ENCODE measurements around the gene TIMM8B.
"Not testable (repeated sequence)": the region's sequence is repeated elsewhere in the genome, so short reads cannot be mapped to it uniquely, and the experiment has no call there.

The TIMM8B gene

GRCh38 chr11:112073941-112074811 is 12.4 kb downstream of the TIMM8B start, which contains the start of the genes NKAPD1 and PIH1D2:
TSS of gene NKAPD1 (plus strand) at chr11:112074299. CDS start at chr11:112075575, 1,276 bp downstream.
TSS of gene PIH1D2 (minus strand) at chr11:112074017. CDS start at chr11:112073174, 843 bp downstream.
- DNase-seq, result peak; percentile 78 to 88

GRCh38 chr11:112062923-112063322 is 23.6 kb downstream of the TIMM8B start:
- DNase-seq, result no peak

GRCh38 chr11:112058103-112058502 is 28.5 kb downstream of the TIMM8B start:
- no peak for DNase-seq

DNA sequence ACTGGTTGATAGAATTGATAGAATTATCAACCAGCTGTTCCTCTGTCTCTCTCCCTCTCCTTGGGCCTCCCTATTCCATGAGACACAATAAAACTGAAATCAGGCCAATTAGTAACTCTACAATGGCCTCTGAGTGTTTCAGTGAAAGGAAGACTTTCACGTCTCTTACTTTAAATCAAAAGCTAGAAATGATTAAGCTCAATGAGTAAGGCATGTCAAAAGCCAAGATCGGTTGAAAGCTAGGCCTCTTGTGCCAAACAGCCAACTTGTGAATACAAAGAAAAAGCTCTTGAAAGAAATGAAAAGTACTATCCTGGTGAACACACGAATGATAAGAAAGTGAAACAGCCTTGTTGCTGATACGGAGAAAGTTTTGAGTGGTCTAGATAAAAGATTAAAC is 29.4 kb downstream of the TIMM8B start:
- no peak for DNase-seq

DNA sequence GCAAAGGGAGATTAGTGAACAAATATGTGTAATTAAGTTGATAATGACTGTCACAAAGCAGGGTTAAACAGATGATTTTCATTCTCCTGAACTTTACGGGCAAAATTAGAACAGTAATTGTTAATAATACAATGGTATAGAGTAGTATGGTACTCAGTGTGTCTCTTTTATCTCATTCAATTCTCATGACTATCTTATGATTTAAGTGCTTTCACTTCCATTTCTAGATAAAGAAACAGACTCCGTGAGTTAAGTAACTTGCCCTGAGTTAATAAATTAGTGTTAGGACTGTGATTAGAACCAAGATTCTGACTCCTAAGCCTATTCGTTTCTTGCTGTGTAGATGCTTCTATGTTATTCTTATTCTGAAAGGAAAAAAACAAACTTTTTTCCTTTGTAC is 34.8 kb downstream of the TIMM8B start:
- DNase-seq, result no peak

DNA sequence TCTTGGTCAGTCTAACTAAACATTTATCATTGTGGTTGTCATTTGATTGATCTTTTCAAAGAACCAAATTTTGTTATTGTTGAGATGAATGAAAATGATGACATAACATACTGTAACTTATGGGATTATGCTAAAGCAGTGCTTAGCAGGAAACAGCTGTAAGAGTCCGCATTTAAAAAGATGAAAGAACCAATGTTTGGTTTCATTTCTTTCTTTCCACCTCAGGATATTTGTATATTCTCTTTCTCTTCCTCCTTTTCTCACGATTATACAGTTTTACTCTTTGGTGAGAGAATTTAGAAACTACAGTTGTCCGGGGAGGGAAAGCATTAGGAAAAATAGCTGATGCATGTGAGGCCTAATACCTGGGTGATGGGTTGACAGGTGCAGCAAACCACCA is 35.8 kb downstream of the TIMM8B start:
- DNase-seq, result no peak

- DNase-seq, result no peak
Measured at GRCh38 chr11:112049777-112050176, 36.8 kb downstream of the TIMM8B start.

GRCh38 chr11:112048256-112048655 is 38.3 kb downstream of the TIMM8B start:
- not testable (repeated sequence) for DNase-seq

DNA sequence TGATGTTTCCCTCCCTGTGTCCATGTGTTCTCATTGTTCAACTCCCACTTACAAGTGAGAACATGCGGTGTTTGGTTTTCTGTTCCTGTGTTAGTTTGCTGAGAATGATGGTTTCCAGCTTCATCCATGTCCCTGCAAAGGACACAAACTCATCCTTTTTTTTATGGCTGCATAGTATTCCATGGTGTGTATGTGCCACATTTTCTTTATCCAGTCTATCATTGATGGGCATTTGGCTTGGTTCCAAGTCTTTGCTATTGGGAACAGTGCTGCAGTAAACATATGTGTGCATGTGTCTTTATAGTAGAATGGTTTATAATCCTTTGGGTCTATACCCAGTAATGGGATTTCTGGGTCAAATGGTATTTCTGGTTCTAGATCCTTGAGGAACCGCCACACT is 39.9 kb downstream of the TIMM8B start:
- not testable (repeated sequence) for DNase-seq

DNA sequence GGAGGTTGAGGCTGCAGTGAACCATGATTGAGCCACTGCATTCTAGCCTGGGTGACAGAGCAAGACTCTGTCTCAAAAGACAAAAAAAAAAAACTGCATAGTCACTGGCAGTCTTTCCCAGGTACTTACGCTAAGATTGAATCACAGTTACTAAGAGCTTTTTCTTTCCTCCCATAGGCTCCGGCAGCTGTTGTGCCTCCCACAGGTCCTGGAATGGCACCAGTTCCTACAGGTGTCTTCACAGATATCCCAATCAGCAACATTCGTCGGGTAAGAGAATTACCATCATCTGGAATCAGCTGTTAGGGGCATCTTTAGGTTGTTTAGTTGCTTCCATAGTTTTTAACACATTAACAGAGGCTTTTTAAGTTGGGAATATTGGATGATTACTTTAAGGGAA is 41.6 kb downstream of the TIMM8B start:
- DNase-seq, result no peak

DNA sequence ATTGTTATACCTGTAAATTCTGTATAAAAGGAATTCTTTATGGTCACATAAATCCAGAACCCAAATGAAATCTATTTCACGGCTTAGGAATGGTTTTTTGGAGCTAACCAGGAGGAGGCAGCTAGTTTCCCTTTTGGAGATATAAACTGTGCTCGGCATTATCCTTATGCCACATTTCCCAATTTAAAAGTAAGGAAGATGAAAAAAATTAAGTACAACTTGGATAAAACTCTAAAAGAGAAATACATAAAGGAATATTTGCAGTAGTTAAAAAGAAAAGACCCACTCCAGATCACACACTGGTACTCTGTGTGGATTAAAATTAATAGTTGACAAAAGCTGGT is 43.6 kb downstream of the TIMM8B start:
- no peak for DNase-seq

DNA sequence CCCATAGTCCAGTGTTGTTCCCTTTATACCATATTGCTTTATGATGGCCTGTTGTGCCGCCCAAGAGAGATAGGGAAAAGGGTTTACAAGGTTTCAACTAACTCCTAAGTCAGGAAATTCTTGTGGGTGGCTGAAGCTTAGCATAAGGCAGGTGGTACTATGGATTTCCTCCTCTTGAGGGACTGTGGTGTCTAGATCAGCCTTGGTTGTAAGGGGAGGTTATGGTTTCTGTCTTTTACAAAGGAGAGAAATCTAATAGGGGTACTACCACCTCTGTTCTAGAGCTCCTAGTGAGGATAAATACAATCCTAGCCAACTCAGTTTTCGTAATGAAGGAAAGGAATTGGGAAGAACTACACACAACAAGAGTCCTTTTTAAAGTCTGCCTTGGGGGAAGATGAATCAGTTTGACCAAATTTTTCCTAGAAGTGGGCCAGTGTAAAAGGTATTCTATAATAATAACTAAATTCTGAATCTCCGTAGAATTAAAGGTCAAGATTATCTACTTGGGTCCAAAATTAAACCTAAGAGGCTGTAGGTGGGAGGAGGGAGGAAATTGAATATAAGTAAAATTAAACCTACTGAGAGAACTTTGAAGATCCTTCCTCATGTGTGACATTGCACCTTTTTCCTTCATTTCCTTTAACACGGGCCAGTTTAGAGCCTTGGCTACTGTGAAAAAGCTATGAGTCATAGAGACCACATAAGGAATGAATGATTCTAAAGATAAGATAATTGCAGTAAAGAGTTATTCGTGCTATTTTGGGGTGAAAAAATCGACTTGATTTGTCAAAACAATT is 44.2 kb downstream of the TIMM8B start:
- no peak for DNase-seq

DNA sequence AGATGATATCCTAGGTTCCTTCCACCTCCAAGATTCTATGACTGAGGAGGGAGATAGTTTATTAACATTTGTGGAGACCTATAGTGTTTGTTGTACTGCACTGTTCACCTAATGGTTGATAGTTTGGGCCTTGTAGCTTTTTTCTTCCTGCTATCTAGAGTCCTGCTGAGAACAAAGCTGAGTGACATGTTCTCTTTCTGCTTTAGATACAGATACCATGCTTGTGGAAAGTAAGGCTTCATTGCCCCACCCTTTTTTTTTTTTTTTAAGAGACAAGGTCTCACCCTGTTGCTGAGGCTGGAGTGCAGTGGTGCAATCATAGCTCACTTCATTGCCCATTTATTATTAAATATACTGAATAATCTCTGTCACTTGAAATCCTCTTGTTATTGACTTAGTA is 49.0 kb downstream of the TIMM8B start:
- DNase-seq, result no peak
